ENCODE results near the gene ICAM4. TPM values are rescaled to one million over a fixed set of nuclear protein-coding genes. Genes with fewer than 3 reads are reported as not detected.

Gene ICAM4
- total and polyA plus RNA-seq, 2 of the 13 experiments (the other 11 are each of a cell fraction or from before 2014, with no cell fraction given), result 2.9 to 4.0 TPM

DNA sequence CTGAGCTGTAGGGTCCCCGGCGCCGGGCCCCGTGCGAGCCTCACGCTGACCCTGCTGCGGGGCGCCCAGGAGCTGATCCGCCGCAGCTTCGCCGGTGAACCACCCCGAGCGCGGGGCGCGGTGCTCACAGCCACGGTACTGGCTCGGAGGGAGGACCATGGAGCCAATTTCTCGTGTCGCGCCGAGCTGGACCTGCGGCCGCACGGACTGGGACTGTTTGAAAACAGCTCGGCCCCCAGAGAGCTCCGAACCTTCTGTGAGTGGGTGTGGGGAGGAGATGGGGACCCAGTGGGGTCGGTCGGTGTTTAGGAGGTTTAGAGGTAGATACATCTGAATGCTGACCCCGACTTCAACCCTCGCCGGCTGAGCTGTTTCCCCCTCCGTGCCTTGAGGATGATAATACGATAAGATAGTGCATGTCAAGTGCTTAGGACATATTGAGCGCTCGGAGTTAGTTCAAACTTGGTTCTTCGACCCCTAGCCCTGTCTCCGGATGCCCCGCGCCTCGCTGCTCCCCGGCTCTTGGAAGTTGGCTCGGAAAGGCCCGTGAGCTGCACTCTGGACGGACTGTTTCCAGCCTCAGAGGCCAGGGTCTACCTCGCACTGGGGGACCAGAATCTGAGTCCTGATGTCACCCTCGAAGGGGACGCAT lies 4.9 kb downstream of the ICAM4 start (continued):
- TF ChIP-seq ZNF703 (CRISPR knock-in tag; IDR thresholded peaks at IDR 0.05; ENCODE audit: borderline replicate concordance) (no peak), MTA1 (CRISPR knock-in tag; IDR thresholded peaks at IDR 0.05; ENCODE audit: borderline replicate concordance) (no peak; the same call in 1 of the 2 replicates), ZNF160 (CRISPR knock-in tag; IDR thresholded peaks at IDR 0.05) (peak; percentile 32; the same call in 1 of the 2 replicates), ZNF382 (CRISPR knock-in tag; IDR thresholded peaks at IDR 0.05; ENCODE audit: borderline replicate concordance) (no peak), SIN3A (IDR thresholded peaks at IDR 0.05; ENCODE audit: borderline replicate concordance, low read depth, low read length) (0 out of 2 replicates have a peak, but pooled peaks have one; percentile 20), TSC22D2 (CRISPR knock-in tag; IDR thresholded peaks at IDR 0.05; ENCODE audit: borderline replicate concordance) (no peak), PRPF4 (IDR thresholded peaks at IDR 0.05; ENCODE audit: low read depth, low read length, poor library complexity, severe bottlenecking) (no peak), BRD4 (CRISPR knock-in tag; IDR thresholded peaks at IDR 0.05) (no peak), ZMAT3 (CRISPR knock-in tag; conservative IDR thresholded peaks at IDR 0.05) (no peak), ZNF263 (CRISPR knock-in tag; IDR thresholded peaks at IDR 0.05) (peak; percentile 98), STAG1 (CRISPR knock-in tag; IDR thresholded peaks at IDR 0.05) (no peak), HOXD1 (CRISPR knock-in tag; IDR thresholded peaks at IDR 0.05) (no peak), KAT7 (CRISPR knock-in tag; IDR thresholded peaks at IDR 0.05; ENCODE audit: borderline replicate concordance) (0 out of 2 replicates have a peak, but pooled peaks have one; percentile 1), TAF1 (CRISPR knock-in tag; IDR thresholded peaks at IDR 0.05) (0 out of 2 replicates have a peak, but pooled peaks have one; percentile 4), ATM (IDR thresholded peaks at IDR 0.05; ENCODE audit: borderline replicate concordance) (no peak), NFE2L2 (IDR thresholded peaks at IDR 0.05; ENCODE audit: low read length) (no peak), ZNF672 (CRISPR knock-in tag; IDR thresholded peaks at IDR 0.05) (peak; percentile 12; the same call in 1 of the 2 replicates), ZSCAN21 (CRISPR knock-in tag; IDR thresholded peaks at IDR 0.05; ENCODE audit: borderline replicate concordance) (no peak), ZNF747 (CRISPR knock-in tag; IDR thresholded peaks at IDR 0.05; ENCODE audit: borderline replicate concordance) (0 out of 2 replicates have a peak, but pooled peaks have one; percentile 25), ZNF451 (CRISPR knock-in tag; IDR thresholded peaks at IDR 0.05) (0 out of 2 replicates have a peak, but pooled peaks have one; percentile 0), NR2F6 (IDR thresholded peaks at IDR 0.05) (no peak), NR2F6 (CRISPR knock-in tag; IDR thresholded peaks at IDR 0.05) (no peak), ZNF761 (CRISPR knock-in tag; conservative IDR thresholded peaks at IDR 0.05) (0 out of 2 replicates have a peak, but pooled peaks have one; percentile 4)
- TF ChIP-seq, protein P1, sequence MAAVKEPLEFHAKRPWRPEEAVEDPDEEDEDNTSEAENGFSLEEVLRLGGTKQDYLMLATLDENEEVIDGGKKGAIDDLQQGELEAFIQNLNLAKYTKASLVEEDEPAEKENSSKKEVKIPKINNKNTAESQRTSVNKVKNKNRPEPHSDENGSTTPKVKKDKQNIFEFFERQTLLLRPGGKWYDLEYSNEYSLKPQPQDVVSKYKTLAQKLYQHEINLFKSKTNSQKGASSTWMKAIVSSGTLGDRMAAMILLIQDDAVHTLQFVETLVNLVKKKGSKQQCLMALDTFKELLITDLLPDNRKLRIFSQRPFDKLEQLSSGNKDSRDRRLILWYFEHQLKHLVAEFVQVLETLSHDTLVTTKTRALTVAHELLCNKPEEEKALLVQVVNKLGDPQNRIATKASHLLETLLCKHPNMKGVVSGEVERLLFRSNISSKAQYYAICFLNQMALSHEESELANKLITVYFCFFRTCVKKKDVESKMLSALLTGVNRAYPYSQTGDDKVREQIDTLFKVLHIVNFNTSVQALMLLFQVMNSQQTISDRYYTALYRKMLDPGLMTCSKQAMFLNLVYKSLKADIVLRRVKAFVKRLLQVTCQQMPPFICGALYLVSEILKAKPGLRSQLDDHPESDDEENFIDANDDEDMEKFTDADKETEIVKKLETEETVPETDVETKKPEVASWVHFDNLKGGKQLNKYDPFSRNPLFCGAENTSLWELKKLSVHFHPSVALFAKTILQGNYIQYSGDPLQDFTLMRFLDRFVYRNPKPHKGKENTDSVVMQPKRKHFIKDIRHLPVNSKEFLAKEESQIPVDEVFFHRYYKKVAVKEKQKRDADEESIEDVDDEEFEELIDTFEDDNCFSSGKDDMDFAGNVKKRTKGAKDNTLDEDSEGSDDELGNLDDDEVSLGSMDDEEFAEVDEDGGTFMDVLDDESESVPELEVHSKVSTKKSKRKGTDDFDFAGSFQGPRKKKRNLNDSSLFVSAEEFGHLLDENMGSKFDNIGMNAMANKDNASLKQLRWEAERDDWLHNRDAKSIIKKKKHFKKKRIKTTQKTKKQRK (IDR thresholded peaks at IDR 0.05; ENCODE audit: low read length), result no peak
- TF ChIP-seq, protein P2, sequence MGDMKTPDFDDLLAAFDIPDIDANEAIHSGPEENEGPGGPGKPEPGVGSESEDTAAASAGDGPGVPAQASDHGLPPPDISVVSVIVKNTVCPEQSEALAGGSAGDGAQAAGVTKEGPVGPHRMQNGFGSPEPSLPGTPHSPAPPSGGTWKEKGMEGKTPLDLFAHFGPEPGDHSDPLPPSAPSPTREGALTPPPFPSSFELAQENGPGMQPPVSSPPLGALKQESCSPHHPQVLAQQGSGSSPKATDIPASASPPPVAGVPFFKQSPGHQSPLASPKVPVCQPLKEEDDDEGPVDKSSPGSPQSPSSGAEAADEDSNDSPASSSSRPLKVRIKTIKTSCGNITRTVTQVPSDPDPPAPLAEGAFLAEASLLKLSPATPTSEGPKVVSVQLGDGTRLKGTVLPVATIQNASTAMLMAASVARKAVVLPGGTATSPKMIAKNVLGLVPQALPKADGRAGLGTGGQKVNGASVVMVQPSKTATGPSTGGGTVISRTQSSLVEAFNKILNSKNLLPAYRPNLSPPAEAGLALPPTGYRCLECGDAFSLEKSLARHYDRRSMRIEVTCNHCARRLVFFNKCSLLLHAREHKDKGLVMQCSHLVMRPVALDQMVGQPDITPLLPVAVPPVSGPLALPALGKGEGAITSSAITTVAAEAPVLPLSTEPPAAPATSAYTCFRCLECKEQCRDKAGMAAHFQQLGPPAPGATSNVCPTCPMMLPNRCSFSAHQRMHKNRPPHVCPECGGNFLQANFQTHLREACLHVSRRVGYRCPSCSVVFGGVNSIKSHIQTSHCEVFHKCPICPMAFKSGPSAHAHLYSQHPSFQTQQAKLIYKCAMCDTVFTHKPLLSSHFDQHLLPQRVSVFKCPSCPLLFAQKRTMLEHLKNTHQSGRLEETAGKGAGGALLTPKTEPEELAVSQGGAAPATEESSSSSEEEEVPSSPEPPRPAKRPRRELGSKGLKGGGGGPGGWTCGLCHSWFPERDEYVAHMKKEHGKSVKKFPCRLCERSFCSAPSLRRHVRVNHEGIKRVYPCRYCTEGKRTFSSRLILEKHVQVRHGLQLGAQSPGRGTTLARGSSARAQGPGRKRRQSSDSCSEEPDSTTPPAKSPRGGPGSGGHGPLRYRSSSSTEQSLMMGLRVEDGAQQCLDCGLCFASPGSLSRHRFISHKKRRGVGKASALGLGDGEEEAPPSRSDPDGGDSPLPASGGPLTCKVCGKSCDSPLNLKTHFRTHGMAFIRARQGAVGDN (CRISPR knock-in tag; IDR thresholded peaks at IDR 0.05), result peak; percentile 37; the same call in 1 of the 2 replicates
